ENCODE measurements around the gene TMEM52.

DNA sequence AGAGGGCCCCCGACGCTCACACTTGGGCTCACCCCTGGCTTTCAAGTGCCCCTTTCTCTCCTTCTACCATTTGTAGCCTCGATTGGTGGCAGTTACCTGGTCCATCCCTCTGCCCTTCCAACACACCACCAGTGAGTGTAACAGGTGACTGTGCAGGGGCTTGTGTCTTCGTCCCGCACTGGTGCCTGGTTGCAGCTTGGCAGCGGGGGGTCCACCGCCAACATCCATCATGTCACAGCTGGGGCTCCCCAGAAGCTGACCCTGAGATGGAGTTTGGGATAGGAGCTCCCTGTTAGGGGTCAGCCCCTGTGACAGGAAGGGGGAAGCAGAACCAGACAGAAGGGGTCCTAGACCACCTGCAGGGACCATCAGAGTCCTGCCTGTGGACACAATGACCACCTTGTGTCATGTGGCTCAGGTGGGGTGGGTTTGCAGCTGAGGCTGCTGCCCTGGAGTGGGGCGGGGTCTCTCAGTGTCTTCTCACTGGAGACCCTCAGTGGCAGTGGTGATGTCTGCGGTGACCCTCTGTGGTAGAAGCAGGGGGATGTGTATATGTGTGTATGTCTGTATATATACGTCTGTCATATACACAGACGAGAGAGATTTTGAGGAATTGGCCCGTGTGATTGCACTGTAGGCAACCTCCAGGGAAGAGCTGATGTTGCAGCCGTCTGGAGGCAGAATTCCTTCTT is 7.6 kb downstream of the TMEM52 start:
- no peak for TF ChIP-seq NFIC (IDR thresholded peaks at IDR 0.05; ENCODE audit: borderline replicate concordance)
- TF ChIP-seq, protein P1, sequence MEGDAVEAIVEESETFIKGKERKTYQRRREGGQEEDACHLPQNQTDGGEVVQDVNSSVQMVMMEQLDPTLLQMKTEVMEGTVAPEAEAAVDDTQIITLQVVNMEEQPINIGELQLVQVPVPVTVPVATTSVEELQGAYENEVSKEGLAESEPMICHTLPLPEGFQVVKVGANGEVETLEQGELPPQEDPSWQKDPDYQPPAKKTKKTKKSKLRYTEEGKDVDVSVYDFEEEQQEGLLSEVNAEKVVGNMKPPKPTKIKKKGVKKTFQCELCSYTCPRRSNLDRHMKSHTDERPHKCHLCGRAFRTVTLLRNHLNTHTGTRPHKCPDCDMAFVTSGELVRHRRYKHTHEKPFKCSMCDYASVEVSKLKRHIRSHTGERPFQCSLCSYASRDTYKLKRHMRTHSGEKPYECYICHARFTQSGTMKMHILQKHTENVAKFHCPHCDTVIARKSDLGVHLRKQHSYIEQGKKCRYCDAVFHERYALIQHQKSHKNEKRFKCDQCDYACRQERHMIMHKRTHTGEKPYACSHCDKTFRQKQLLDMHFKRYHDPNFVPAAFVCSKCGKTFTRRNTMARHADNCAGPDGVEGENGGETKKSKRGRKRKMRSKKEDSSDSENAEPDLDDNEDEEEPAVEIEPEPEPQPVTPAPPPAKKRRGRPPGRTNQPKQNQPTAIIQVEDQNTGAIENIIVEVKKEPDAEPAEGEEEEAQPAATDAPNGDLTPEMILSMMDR (IDR thresholded peaks at IDR 0.05) = no peak
- no peak for TF ChIP-seq SIN3A (IDR thresholded peaks at IDR 0.05; ENCODE audit: borderline replicate concordance, low read depth, low read length)
- TF ChIP-seq RFX5 (IDR thresholded peaks at IDR 0.05; ENCODE audit: low read length) = no peak
- TF ChIP-seq MEF2A (IDR thresholded peaks at IDR 0.05; ENCODE audit: borderline replicate concordance, low read depth) = no peak
- no peak for TF ChIP-seq CHD2 (IDR thresholded peaks at IDR 0.05; ENCODE audit: low read length, partially characterized antibody)
- TF ChIP-seq POLR2AphosphoS5 (IDR thresholded peaks at IDR 0.05; ENCODE audit: low read depth, low read length) = no peak
- no peak for TF ChIP-seq EP300 (IDR thresholded peaks at IDR 0.05; ENCODE audit: borderline replicate concordance in 1 of 2, low read depth in 1 of 2, low read length in 1 of 2)
- TF ChIP-seq GABPA (IDR thresholded peaks at IDR 0.05; ENCODE audit: low read depth) = no peak
- no peak for TF ChIP-seq NRF1 (IDR thresholded peaks at IDR 0.05; ENCODE audit: low read depth, low read length)
- TF ChIP-seq EZH2phosphoT487 (IDR thresholded peaks at IDR 0.05; ENCODE audit: borderline replicate concordance, low read depth) = no peak
- no peak for TF ChIP-seq JUND (IDR thresholded peaks at IDR 0.05)
- no peak for TF ChIP-seq SMC3 (IDR thresholded peaks at IDR 0.05; ENCODE audit: low read depth, low read length)
- no peak for TF ChIP-seq TAF1 (IDR thresholded peaks at IDR 0.05; ENCODE audit: borderline replicate concordance, low read depth, low read length)

Data from SK-N-SH (cell line).